ENCODE results near the gene TRIM69. TPM values are rescaled to one million over a fixed set of nuclear protein-coding genes. Genes with fewer than 3 reads are reported as not detected.
A peak's percentile ranks its signal among the peaks of the same experiment; 100 is the strongest.
"Not testable (repeated sequence)": the region's sequence is repeated elsewhere in the genome, so short reads cannot be mapped to it uniquely, and the experiment has no call there.

Gene TRIM69
- polyA plus RNA-seq, 1 donor, result 27.8 TPM

DNA sequence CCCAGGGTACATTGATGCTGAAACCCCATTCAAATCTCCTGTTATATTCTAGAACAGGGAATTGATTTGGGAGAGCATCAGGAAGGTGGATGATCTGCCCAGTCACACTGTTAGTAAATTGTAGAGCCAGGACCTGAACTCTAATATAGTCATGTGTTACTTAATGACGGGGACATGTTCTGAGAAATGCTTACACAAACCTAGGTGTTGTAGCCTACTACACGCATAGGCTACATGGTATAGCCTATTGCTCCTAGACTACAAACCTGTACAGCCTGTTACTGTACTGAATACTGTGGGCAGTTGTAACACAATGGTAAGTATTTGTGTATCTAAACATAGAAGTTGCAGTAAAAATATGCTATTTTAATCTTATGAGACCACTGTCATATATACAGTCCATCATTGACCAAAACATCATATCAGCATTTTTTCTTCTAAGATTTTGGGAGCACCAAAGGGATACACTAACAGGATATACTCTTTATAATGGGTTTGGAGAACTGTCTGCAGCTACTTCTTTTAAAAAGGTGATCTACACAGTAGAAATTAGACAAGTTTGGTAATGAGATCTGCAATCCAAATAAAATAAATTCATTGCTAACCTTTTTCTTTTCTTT, 19.2 kb upstream of the TRIM69 start:
- DNase-seq (ENCODE audit: low read depth), result no peak

DNA sequence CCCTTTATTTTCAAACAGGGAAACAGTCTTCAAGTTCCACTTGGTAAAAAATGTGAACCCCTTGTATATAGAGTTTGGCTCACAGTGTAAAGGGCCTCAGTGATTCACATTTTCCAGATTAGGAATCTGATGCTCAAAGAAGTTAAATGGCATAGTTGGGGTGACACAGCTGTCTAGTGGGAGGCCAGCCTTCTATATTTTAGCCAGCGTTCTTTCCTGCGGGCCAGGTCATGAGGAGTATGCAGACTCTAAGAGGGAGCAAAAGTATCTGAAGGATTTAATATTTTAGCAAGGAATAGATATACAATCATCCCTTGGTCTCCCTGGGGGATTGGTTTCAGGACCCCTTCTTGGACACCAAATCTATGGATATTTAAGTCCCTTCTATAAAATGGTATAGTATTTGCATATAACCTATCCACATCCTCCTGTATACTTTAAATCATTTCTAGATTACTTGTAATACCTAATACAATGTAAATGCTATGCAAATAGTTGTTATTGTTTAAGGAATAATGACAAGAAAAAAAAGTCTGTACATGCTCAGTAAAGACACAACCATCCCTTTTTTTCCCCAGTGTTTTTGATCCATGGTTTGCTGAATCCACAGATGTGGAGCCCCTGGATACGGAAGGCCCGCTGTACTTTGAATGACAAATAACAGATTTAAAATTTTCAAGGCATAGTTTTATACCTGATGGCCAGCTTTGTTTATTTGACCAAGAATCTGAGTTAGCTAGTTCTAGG, 18.0 kb upstream of the TRIM69 start:
- no peak for DNase-seq (ENCODE audit: low read depth)

DNA sequence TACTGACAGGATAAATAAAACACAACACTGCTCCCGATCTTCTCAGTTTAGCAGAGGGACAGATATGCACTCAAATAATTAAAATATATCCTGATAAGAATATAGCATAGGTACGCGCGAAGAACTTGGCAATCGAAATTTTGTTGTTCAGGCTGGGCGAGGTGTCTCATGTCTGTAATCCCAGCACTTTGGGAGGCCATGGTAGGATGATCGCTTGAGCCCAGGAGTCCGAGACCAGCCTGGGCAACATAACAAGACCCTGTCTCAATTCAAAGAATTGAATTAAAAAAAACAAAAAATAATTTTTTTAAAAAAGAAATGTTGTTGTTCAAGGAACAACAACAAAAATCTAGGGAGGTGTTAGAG, 17.4 kb upstream of the TRIM69 start:
- no peak for DNase-seq (ENCODE audit: low read depth)

DNA sequence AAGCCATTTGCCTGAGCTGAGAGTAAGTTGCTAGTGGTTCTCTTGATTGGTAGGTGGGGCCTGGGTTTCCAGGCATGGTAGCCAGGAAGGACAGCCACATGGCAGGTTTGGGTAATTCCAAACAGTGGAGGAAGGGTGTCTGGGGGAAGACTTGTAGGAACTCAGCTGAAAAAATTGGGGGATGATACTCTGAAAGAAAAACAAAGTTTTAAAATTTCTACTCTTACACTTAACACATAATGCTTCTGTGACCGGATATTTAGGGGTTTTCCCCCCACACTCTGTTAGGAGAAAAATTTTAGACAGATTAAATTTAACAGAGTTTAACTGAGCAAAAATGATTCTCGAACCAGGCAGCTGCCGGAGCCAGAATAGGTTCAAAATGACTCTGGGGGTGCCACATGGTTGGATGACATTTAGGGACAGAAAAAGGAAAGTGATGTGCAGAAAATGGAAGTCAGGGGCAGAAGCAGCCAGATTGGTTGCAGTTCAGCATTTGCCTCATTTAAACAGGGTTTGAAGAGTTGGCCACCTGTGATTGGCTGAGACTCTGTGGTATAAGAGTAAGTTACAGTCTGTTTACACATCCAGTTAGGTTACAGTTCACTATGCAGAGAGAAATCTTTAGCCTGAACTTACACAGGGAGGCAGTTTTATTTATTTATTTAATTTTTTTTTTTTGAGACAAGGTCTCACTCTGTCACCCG, 16.9 kb upstream of the TRIM69 start:
- no peak for DNase-seq (ENCODE audit: low read depth)

DNA sequence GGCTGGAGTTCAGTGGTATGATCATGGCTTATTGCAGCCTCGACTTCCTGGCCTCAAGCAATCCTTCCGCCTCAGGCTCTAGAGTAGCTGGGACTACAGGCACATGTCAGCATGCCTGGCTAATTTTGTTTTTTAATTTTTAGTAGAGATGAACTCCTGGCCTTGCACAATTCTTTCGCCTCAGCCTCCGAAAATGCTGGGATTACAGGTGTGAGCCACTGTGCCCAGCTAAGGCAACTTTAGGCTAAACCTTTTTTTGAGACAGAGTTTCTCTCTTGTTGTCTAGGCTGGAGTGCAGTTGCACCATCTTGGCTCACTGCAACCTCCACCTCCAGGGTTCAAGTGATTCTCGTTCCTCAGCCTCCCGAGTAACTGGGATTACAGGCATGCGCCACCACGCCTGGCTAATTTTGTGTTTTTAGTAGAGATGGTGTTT, 16.3 kb upstream of the TRIM69 start:
- DNase-seq (ENCODE audit: low read depth), result not testable (repeated sequence)

DNA sequence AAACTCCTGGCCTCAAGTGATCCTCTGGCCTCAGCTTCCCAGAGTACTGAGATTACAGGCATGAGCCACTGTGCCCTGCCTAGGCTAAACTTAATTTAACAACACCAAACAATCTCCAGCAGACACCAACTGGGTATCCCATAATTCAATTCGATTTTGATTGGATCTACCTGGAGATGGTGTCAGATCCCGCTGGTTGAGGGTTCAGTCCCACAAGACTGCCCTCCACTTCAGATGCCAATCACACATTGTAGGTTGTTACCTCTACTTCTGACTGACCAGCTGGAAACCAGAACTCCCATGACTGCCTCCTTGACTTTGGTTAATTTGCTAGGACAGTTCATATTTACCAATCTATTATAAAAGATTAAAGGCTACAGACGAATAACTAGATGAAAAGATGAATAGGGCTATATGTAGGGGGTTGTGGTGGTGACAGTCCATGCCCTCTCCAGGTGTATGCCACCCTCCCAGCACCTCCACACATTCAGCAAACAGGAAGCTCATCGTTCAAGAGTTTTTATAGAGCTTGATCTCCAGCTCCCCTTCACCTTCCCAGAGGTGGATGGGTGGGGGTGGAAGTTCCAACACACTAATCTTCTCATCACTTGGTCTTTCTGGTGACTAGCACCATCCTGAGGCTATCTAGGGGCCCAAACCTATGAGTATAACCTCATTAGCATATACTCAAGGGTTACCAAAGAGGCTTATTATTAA, 15.7 kb upstream of the TRIM69 start:
- DNase-seq (ENCODE audit: low read depth), result no peak

DNA sequence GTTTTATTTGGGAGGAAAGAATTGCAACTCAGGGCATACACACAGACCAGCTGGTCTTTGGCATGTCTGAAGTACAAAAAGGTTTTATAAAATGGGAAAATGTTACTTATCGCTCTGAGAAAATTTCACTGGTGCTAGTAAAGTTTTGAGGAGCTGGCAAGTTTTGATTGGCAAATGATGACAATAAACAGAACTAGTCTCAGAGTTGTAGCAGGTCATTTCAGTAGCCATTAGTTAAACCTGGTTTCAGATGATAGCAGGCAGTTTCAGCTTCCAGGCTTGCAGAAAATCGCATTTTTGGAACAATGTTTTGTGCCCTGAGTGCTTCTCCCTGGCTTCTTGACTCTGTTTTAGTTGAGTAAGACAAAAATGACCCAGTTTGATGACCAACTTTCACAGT, 14.3 kb upstream of the TRIM69 start:
- no peak for DNase-seq (ENCODE audit: low read depth)

DNA sequence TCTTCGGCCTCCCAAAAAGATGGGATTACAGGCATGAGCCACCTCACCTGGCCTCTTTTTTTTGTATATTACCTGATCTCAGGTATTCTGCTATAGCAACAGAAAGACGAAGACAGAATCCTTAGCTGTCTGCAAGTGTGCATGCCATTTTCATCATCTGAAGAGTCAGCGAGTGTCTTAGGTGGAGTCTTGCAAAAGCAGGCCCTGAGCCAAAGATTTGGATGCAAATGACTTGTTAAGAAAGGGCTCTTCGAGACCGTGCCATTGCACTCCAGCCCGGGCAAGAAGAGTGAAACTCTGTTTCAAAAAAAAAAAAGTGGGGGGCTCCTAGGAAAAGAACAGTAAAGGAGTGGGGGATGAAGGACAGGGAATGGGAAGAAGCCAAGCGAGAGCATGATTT, 10.2 kb upstream of the TRIM69 start:
- DNase-seq (ENCODE audit: low read depth), result no peak

DNA sequence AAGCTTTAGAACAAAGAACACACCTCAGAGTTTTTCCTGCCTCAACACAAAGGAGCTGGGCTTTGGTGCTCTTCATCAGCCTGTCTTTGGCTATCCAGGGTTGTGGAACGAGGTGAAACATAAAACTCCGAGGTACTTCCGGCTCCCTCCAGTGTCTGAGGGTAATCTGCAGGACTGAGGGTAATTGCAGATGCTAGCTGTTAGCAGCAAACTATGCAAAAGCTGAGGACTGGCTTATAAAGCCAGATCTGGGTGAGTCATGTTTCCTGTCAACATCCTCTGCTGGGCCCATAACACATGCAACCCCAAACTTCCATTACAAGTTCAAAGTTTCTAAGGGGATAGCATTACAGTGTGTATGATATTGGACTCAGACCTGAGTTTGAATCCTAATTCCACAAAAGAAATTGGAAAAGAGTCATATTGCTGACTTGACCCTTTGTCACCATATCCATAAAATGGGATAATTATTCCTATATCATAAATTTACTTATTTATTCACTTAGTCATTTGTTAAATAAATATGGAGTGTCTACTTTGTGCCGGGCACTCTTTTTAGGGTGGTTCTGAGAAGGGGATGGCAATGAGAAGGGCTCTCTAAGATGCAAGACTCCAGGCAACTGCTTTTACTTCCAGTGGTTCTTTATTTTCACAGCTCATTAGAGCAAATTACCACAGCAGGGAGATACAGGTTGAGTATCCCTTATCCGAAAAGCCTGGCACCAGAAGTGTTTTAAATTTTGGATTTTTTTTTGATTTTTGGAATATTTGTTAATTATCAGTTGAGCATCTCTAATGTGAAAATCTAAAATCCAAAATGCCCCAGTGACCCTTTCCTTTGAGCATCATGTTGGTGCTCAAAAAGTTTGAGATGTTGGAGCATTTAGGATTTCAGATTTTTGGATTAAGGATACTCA, 9.5 kb upstream of the TRIM69 start:
- DNase-seq (ENCODE audit: low read depth), result no peak

DNA sequence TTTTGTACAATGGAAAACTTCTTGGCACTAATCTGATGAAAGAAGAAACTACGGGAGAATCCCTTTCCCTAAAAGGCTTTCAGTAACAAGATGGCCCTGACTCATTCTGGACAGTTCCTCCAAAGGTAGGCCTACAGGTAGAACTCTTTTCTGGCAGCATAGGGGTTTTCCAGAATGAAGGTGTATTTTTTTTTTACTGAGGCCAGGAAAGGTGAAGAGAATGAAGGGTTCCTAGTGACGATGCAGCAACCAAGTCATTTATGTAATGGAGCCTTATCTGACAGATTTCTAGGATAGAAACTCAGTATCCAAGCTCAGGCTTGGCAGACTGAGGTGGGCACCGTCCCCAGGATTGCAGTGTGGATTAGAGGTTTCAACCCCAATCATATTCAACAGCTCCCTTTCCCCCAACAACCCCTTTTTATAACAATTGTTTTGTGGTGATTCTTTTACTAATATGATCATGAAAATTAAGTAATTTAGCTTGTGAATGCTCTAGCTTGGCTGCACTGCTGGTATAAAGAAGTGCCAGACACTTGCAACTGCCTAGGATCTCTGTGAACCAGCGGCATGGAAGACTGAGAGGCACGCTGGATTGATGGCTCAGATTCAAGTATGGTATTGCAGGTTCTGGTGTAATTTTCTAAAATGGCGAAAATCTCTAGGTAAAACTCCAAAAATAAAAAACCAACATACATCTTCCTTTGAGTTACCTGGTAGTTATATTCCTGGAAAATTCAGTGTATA, 8.7 kb upstream of the TRIM69 start:
- no peak for DNase-seq (ENCODE audit: low read depth)

DNA sequence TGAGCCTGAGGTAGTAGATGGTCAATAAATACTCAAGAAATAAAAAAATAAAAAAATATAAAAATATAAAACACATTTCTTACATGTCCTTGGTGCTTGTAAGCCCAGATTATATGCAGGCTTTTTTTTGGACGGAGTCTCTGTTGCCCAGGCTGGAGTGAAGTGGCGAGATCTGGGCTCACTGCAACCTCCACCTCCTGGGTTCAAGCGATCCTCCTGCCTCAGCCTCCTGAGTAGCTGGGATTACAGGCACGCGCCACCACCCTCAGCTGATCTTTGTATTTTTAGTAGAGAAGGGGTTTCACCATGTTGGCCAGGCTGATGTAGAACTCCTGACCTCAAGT, 8.1 kb upstream of the TRIM69 start:
- DNase-seq (ENCODE audit: low read depth), result not testable (repeated sequence)

DNA sequence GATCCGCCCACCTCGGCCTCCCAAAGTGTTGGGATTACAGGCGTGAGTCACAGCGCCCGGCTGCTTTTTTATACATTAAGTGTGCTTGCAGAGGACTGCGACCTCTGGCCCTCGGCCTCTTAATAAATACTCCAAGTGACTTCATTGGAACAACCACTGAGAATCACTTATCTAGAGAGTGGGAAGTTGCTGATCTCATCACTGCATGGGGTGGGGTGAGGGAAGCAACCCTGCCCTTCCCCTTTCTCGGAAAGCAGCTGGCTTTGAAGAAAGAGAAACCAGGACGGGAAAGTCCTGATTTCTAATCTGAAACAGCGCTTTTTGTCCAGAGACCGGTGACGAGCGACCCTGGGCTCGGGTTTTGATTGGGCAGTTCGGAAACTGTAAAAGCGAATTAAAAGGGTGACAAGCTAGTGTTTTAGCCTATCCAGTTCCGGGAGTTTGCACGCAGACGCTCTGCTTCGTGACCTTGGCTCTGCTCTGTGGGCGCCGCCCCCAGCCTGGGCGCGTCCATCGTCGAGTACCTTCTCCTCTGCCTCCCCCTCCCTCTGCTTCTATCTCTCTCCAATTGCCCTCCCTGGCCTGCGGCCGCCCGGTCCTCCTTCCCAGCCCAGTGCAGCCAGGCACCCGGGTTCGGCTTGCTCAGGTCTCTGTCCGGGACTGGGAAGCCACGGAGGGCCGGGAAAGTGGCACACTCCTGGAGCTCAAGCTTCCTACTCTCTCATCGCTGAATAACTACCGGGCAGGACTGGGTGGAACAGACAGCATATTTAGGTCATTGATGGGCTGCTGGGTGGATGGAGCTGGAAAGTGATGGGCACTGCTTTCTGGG, 7.5 kb upstream of the TRIM69 start:
- peak; percentile 96 for DNase-seq (ENCODE audit: low read depth)

DNA sequence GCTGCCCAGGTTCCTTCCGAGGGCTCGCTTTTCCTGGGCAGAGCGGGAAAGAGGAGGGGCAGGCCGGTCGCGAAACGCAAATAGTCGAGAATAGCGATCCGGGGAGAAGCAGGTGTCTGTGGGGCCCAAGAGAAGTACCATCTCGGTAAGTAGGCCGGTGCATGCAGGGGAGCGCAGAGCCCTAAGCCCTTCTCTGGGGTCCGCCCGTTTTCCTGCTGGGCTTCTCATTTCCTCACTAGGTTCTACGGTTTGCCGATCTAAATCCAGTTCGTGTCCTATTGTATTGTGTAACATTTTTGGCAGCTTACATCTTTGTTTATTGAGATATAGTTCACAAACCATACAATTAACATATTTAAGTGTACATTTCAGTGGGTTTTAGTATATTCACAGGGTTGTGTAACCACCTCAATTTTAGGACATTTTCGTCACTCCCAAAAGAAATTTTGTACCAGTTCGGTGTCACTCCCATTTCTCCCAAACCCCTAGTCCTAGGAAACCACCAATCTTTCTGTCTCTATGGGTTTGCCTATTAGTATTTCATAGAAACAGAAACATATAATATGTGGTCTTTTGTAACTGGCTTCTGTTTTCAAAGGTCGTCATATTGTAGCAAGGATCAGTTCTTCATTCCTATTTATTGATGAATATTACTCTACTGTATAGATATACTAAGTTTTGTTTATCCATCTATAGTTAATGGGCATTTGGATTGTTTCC, 6.8 kb upstream of the TRIM69 start:
- DNase-seq (ENCODE audit: low read depth), result no peak

DNA sequence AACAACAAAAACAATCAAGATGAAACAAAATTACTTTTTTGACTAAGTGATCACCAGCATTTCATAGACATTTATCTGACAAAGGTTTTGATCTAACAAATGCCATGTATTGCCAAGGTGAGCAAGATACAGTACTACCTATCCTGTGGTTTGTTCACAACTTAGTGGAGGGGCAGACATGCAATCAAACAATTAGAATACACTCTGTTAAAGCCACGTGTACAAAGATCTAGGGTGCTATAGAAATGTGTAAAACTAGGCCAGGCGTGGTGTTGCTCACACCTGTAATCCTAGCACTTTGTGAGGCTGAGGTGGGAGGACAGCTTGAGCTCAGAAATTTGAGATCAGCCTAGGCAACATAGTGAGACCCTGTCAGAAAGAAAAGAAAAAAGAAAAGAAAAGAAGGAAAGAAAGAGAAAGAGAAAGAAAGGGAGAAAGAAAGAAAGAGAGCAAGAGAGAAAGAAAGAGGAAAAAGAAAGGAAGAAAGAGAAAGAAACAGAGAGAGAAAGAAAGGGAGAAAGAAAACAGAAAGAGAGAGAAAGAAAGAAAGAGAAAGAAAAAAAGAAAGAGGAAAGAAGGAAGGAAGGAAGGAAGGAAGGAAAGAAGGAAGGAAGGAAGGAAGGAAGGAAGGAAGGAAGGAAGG, 1.4 kb upstream of the TRIM69 start:
- no peak for DNase-seq (ENCODE audit: low read depth)

DNA sequence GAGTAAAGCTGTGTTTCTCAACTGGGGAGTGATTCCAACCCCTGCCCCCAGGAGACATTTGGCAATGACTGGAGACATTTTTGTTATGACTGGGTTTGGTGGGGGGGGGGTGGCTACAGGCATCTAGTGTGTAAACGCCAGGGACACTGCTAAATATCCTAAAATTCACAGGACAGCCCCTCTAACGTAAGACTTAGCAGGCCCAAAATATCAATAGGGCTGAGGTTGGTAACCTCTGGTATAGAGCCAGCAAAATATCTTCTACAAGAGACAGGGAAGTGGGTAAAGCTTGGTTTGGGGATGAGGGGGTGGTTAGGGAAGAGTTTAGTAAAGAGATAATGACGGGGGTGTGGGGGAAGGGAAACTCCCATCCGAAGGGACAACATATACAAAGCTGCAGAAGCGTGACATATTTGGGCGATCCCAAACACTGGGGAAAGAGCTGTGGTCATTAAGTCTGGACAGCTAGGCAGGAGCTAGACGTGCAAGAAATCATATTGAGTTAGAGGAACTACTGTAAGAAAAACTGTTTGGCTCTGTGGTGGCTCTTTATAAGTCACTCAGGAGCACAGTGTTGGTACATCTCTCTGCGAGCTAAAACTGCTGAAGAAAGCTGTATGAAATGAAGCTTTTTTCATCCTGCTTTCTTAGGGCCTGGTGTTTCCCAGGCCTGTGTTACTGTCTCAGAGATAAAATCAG, 697 bp upstream of the TRIM69 start:
- DNase-seq (ENCODE audit: low read depth), result no peak

DNA sequence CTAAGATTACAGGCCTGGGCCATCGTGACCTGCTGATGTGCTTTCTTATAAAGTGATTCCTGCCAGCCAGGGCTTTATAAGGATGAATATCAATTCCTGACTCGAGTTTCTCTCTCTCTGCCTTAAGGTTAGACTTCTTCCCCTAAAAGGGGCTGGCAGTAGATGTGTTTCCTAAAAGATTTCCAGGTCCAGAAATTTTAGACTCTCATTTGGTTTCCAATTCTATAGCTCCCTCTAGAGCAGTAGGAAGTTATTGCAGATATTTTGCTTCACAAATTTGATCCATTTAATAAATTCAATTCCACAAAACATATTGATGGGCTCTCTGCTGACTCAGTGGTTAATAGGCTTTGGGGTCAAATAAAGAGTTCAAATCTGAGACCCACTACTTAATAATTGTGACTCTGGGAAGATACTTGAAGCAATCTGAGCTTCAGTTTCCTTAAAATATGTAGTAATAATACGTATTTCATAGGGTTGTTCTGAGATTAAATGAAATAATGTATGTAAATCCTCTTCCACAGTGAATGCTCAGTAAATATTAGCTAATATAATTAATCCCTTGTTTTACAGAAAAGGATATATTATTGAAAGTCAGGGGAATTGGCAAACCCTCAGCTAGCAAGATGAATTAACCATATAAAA, 2.1 kb downstream of the TRIM69 start:
- DNase-seq (ENCODE audit: low read depth), result no peak

DNA sequence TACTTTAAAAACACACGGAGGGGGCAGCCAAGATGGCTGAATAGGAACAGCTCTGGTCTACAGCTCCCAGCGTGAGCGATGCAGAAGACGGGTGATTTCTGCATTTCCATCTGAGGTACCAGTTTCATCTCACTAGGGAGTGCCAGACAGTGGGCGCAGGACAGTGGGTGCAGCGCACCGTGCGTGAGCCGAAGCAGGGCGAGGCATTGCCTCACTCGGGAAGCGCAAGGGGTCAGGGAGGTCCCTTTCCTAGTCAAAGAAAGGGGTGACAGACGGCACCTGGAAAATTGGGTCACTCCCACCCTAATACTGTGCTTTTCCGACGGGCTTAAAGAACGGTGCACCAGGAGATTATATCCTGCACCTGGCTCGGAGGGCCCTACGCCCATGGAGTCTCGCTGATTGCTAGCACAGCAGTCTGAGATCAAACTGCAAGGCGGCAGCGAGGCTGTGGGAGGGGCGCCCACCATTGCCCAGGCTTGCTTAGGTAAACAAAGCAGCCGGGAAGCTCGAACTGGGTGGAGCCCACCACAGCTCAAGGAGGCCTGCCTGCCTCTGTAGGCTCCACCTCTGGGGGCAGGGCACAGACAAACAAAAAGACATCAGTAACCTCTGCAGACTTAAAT, 3.0 kb downstream of the TRIM69 start:
- not testable (repeated sequence) for DNase-seq (ENCODE audit: low read depth)

Measured in forelimb muscle (tissue), 1 donor.